Hepatocyte (in vitro differentiated cells): ENCODE measurements around the gene HNMT. TPM values are rescaled to one million over a fixed set of nuclear protein-coding genes. Genes with fewer than 3 reads are reported as not detected.

Source experiments
- DNase-seq: peaks from one replicate; pipeline ENCODE4 v3.0.0-alpha.2; 2016; ENCODE audit warnings: low spot score
- H2AFZ ChIP-seq: fragments of 200-600 bp; sonication (generic); 2 replicates; pipeline ENCODE4 v1.6.0; 2016; ENCODE audit warnings: antibody characterized with exemption, mild to moderate bottlenecking
- H3K27ac ChIP-seq: fragments of 200-600 bp; sonication (generic); 2 replicates; pipeline ENCODE4 v1.5.1; 2016; ENCODE audit warnings: mild to moderate bottlenecking
- H3K27me3 ChIP-seq: fragments of 200-600 bp; sonication (generic); 2 replicates; pipeline ENCODE4 v1.6.1; 2016
- H3K36me3 ChIP-seq: fragments of 200-600 bp; sonication (generic); replicated peaks from 2 replicates; pipeline ENCODE4 v1.5.1; 2016; ENCODE audit warnings: low read depth; ENCODE audit not compliant: insufficient read depth
- H3K4me1 ChIP-seq: fragments of 200-600 bp; sonication (generic); 2 replicates; pipeline ENCODE4 v1.5.1; 2016; ENCODE audit warnings: mild to moderate bottlenecking, moderate library complexity; ENCODE audit not compliant: insufficient read depth
- H3K4me2 ChIP-seq: fragments of 200-600 bp; sonication (generic); 2 replicates; pipeline ENCODE4 v1.6.0; 2016
- H3K4me3 ChIP-seq: fragments of 200-600 bp; sonication (generic); 2 replicates; pipeline ENCODE4 v1.5.1; 2016; ENCODE audit warnings: mild to moderate bottlenecking
- H3K79me2 ChIP-seq: fragments of 200-600 bp; sonication (generic); 2 replicates; pipeline ENCODE4 v1.6.0; 2017; ENCODE audit warnings: mild to moderate bottlenecking
- H3K9me2 ChIP-seq: fragments of 200-600 bp; sonication (generic); replicated peaks from 2 replicates; pipeline ENCODE4 v1.6.0; 2017; ENCODE audit warnings: mild to moderate bottlenecking; ENCODE audit not compliant: insufficient read depth
- H3K9me3 ChIP-seq: fragments of 200-600 bp; sonication (generic); 2 replicates; pipeline ENCODE4 v1.5.1; 2016; ENCODE audit warnings: low read depth, mild to moderate bottlenecking
- H4K20me1 ChIP-seq: fragments of 200-600 bp; sonication (generic); 2 replicates; pipeline ENCODE4 v1.6.0; 2016; ENCODE audit warnings: mild to moderate bottlenecking; ENCODE audit not compliant: insufficient read depth, poor library complexity, severe bottlenecking
- EZH2 ChIP-seq: fragments of 200-600 bp; sonication (generic); IDR thresholded peaks from 2 replicates; pipeline ENCODE4 v1.6.1; 2016; ENCODE audit warnings: antibody characterized with exemption, mild to moderate bottlenecking, borderline replicate concordance
- EZH2phosphoT487 ChIP-seq: fragments of 200-600 bp; sonication (generic); IDR thresholded peaks from one replicate; pipeline ENCODE4 v1.6.1; 2018; ENCODE audit warnings: antibody characterized with exemption, mild to moderate bottlenecking, low read depth, moderate library complexity; ENCODE audit not compliant: unreplicated experiment, severe bottlenecking
- WGBS: methylation state at CpG from one replicate; pipeline ENCODE4 v1.1.6; 2016; ENCODE audit warnings: low lambda C conversion rate; ENCODE audit errors: missing lambda C conversion rate; 5-methylcytosine and 5-hydroxymethylcytosine counted together
- polyA plus RNA-seq: library from polyadenylated mRNA; unstranded; fragments of >200 nt; fragmentation: Nextera tagmentation; extraction: Ambion mirVana; gene quantifications from 2 replicates; pipeline ENCODE4 v1.2.1, GENCODE V29; 2016
- total RNA-seq: library from RNA; depleted of rRNA; stranded (reverse); fragments of >200 nt; gene quantifications from 2 replicates; pipeline ENCODE4 v1.2.3, GENCODE V29; 2014
- TF ChIP-seq, protein P1 (sequence below): fragments of 200-600 bp; sonication (generic); IDR thresholded peaks from 2 replicates; pipeline ENCODE4 v1.5.1; 2016; ENCODE audit warnings: antibody characterized with exemption, mild to moderate bottlenecking; ENCODE audit not compliant: poor library complexity

The HNMT gene
- total and polyA plus RNA-seq, 2 experiments from 2014 or later: 23.4 to 26.3 TPM

DNA sequence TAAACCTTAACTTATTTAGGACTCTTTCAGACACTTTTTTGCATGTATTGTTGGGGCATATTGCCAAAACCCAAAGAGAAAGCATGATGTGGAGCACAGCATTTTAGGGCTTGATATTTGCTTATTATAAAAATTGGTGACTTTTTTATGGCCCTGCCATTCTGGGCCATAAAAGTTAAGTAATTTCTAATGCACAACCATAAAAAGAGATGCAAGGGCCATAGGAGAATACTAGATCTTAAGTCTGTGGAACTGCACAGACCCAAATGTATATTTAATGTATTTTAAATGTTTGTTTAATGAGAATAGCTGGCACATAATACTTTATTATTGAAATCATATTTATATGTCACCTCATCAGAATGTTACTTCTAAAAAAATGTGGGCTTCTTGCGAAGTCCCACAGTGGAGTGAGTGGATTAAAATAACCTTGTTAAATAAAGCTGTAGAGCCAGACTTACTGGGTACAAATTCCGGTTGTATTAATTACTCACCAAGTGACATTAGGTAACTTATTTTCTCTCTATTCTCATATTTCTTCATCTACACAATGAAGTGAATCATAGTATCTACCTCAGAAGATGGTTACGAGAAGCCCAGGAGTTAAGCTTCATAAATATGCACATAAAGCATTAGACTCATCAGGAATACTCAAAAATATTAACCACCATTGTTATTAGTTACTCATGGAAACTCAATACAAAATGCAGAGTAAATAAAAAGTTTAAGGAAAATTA lies 52.2 kb downstream of the HNMT start:
- H2AFZ ChIP-seq: no peak overlapping the region
- no peaks in the 10 kb centered on the region for H3K9me3 ChIP-seq
- H3K27ac ChIP-seq: no peak overlapping the region
- no peaks in the 10 kb centered on the region for H3K36me3 ChIP-seq
- TF ChIP-seq EZH2: no peak
- TF ChIP-seq EZH2phosphoT487: no peak
- TF ChIP-seq, protein P1, sequence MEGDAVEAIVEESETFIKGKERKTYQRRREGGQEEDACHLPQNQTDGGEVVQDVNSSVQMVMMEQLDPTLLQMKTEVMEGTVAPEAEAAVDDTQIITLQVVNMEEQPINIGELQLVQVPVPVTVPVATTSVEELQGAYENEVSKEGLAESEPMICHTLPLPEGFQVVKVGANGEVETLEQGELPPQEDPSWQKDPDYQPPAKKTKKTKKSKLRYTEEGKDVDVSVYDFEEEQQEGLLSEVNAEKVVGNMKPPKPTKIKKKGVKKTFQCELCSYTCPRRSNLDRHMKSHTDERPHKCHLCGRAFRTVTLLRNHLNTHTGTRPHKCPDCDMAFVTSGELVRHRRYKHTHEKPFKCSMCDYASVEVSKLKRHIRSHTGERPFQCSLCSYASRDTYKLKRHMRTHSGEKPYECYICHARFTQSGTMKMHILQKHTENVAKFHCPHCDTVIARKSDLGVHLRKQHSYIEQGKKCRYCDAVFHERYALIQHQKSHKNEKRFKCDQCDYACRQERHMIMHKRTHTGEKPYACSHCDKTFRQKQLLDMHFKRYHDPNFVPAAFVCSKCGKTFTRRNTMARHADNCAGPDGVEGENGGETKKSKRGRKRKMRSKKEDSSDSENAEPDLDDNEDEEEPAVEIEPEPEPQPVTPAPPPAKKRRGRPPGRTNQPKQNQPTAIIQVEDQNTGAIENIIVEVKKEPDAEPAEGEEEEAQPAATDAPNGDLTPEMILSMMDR: no peak
- H4K20me1 ChIP-seq: no peaks in the 10 kb centered on the region
- H3K27me3 ChIP-seq: no peaks in the 10 kb centered on the region
- no peak for DNase-seq
- no peaks in the 10 kb centered on the region for H3K9me2 ChIP-seq
- WGBS: 82% methylated on average over 3 of the region's 3 CpGs
- H3K4me3 ChIP-seq: no peak overlapping the region
- H3K4me1 ChIP-seq: no peaks in the 10 kb centered on the region
- H3K79me2 ChIP-seq: no peaks in the 10 kb centered on the region
- H3K4me2 ChIP-seq: no peak overlapping the region

DNA sequence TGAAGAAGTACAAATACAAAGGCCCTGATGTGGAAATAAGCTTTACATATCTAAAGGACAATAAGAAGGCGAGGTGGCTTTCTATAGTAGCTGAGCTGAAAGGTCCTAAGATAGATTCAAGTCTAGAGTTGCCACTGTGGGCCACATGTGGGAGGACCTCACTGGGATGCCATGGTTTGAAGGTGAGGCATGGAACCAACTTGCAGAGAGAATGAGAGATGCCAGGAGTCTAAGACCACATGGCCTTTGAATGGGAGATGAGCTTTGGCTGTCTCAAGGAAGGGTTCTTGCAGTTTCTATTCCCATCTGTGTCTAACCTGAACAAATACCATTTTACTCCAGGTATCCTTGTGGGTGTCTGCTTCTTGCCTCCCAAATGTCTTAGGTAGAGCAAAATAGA lies 53.6 kb downstream of the HNMT start:
- WGBS: 96% methylated on average over 1 of the region's 1 CpG
- Histone ChIP-seq H3K9me2 (no peaks in the 10 kb centered on the region), H3K79me2 (no peaks in the 10 kb centered on the region), H3K36me3 (no peaks in the 10 kb centered on the region), H2AFZ (no peak overlapping the region), H4K20me1 (no peaks in the 10 kb centered on the region), H3K9me3 (no peaks in the 10 kb centered on the region), H3K27me3 (no peaks in the 10 kb centered on the region), H3K4me3 (no peak overlapping the region), H3K4me2 (no peak overlapping the region), H3K27ac (no peak overlapping the region), H3K4me1 (no peaks in the 10 kb centered on the region)
- no peak for DNase-seq
- no peak for TF ChIP-seq EZH2
- TF ChIP-seq, protein P1: no peak

DNA sequence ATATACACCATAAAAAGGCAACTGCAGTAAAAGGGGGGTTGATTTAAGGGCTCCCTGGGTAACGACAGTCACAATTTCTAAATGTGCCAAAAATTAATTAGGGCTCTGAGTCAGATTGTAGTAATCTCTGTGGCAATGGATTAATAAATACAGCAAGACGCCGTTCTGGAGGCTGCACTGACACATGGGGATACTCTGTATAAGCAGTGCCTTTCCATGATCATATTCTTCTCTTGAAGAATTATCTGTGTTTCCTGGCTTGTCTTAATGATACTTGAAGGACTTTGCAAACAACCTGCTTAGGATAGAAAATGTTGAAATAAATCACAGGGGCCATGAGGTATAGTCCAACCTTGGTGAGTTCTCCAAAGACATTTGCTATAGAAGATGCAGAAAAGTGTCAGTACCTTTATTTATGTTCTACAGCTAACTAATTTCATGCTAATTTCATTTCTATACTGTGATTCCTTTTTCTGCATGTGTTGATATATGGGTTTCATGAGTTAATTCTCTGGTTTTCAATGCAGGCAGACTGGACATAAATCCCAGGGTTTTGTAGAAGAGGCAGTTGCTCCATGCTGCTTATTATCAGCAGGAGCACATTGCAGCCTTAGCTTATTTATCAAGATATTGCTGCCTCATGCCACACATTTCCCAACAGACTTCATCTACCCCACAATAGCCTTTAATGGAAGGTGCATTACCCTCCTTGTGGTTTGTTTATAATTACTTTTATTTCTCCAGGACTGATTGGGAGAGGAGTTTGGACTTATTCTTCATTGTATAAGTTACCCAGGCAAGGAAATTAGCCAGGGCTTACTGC lies 54.8 kb downstream of the HNMT start:
- no peaks in the 10 kb centered on the region for H4K20me1 ChIP-seq
- DNase-seq: no peak
- 73% methylated on average over 3 of the region's 3 CpGs for WGBS

More for the DNA sequence above, 54.8 kb downstream of the HNMT start:
- Histone ChIP-seq H3K9me3 (no peaks in the 10 kb centered on the region), H3K4me1 (no peaks in the 10 kb centered on the region), H3K79me2 (no peaks in the 10 kb centered on the region), H3K4me3 (no peak overlapping the region), H3K27ac (no peak overlapping the region), H3K27me3 (no peaks in the 10 kb centered on the region), H3K9me2 (no peaks in the 10 kb centered on the region), H3K4me2 (no peak overlapping the region), H2AFZ (no peak overlapping the region), H3K36me3 (no peaks in the 10 kb centered on the region)
- TF ChIP-seq EZH2: no peak
- TF ChIP-seq EZH2phosphoT487: no peak
- TF ChIP-seq, protein P1: no peak
